RKO (cell line): Measurements from ENCODE around the gene ZNF275.
"Not testable (repeated sequence)": the region's sequence is repeated elsewhere in the genome, so short reads cannot be mapped to it uniquely, and the experiment has no call there.

Experiments used
- DNase-seq: peaks from one replicate; pipeline ENCODE4 v3.0.0-alpha.2; 2016; ENCODE audit warnings: low spot score

ZNF275 gene

GRCh38 chrX:153319295-153320046, 14.5 kb upstream of the ZNF275 start:
- DNase-seq, result no peak

GRCh38 chrX:153320047-153320443, 13.9 kb upstream of the ZNF275 start:
- not testable (repeated sequence) for DNase-seq

- DNase-seq, result no peak
Observed at GRCh38 chrX:153320555-153321184, 13.3 kb upstream of the ZNF275 start.

DNA sequence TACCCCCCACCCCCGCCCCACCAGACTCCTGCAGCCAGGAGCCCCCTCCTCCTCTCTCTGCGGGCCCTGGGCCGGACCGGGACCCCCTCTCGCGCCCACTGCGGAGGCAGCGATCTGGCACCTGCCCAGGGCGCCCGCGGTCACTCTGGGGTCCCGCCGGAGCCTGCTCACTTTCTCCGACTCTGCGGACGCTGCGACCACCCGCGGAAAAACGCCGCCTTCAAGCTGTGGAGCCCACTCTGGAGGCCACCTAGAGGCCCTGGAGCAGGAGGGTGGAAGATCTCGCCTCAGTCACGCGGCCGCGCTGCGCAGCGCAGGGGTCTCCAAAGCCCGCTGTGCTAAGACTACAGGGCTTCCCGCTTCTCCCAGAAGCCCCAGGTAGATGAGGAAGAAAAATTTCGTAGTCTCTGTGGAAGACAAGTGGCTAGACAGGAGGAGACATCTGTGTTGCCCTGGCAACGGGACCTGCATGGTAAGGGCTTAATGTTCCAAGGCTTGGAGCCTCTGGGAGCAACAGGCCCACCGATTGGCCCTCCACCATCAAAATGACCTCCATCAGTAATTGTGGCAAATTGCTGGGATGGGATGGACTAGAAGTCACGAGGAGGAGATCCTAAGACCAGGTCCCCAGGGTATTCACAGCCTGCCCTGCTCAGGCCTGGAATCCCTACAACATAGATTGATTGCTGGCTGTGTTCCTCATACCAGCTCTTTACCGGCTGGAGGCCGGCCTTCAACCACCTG, 12.4 kb upstream of the ZNF275 start, which contains the start of gene PNMA6F:
TSS of gene PNMA6F (minus strand) at position 387 of the 744 bp plus-strand sequence. CDS start 1,093 bp downstream, outside the sequence.
- no peak for DNase-seq

GRCh38 chrX:153327561-153327960, 6.4 kb upstream of the ZNF275 start:
- no peak for DNase-seq

- DNase-seq, result no peak
Observed at GRCh38 chrX:153333266-153333665, 687 bp upstream of the ZNF275 start.

- DNase-seq, result no peak
Observed at GRCh38 chrX:153334654-153335295, 822 bp downstream of the ZNF275 start.

GRCh38 chrX:153336121-153336894, 2.4 kb downstream of the ZNF275 start:
- DNase-seq, result no peak

GRCh38 chrX:153336988-153337387, 3.0 kb downstream of the ZNF275 start:
- DNase-seq, result no peak

DNA sequence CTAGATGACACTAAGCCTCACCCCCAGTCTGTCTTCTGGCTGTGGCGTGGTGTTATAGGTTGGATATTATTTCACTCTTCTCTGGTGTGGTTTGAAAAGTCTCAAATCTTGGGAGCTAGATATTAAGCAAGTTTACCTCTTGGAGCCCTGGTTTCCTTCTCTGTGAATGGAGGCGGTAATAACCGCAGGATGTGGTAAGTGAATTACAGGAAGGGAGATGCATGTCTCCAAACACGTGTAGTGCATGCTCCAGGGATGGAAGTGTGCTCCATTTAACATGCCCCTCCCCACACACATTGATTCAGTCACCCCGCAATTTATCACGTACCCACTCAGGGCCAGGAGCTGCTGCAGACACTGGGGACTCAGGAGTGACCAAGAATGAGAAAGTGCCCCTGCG, 4.9 kb downstream of the ZNF275 start:
- DNase-seq, result no peak

DNA sequence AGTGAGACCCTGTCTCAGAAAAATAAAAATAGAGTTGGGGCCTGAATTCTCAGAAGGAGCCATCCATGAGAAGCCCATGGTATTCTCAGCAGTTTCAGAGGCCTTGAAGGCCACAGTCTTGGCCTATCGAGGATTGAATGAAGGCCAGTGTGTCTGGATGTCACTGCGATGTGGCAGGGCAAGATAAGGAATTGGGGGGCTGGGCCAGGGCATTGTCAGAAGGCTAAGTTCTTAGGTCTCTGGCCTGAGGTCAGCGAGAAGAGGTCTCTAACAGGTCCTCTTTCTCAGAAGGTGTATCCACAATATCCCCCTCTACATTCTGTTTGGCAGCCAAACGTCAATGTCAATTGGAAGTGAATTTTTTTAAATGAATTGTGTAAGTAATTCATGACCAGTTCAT, 5.7 kb downstream of the ZNF275 start:
- DNase-seq, result no peak

- DNase-seq, result no peak
Observed at GRCh38 chrX:153340111-153340510, 6.2 kb downstream of the ZNF275 start.

GRCh38 chrX:153342762-153343558, 9.0 kb downstream of the ZNF275 start:
- no peak for DNase-seq

- no peak for DNase-seq
Observed at GRCh38 chrX:153343674-153344073, 9.7 kb downstream of the ZNF275 start.

DNA sequence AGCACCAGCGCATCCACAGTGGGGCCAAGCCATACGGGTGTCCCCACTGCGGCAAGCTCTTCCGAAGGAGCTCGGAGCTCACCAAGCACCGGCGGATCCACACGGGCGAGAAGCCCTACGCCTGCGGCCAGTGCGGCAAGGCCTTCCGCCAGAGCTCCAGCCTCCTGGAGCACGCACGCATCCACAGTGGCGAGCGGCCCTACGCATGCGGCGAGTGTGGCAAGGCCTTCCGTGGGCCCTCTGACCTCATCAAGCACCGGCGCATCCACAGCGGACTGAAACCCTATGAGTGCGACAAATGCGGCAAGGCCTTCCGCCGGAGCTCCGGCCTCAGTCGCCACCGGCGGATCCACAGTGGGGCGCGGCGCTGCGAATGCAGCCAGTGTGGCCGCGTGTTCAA, 13.6 kb downstream of the ZNF275 start:
- DNase-seq, result no peak

DNA sequence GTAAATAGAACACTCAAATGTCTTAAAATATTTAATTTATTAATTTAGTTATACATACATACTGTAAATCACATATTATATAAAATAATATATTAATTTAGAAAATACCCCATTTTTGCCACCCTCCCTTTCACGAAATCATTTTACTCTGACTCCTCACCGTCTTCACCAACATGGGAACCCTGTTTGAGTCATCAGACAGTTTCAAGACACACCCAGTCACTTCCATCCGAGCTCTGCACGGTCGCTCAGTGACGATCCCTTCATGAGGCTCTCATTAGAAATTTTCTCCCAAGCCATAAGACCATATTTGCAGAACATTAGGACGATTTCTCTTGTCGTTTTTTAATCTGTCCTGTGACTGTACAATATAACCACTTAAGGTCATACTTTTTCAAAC, 14.5 kb downstream of the ZNF275 start:
- DNase-seq, result no peak

DNA sequence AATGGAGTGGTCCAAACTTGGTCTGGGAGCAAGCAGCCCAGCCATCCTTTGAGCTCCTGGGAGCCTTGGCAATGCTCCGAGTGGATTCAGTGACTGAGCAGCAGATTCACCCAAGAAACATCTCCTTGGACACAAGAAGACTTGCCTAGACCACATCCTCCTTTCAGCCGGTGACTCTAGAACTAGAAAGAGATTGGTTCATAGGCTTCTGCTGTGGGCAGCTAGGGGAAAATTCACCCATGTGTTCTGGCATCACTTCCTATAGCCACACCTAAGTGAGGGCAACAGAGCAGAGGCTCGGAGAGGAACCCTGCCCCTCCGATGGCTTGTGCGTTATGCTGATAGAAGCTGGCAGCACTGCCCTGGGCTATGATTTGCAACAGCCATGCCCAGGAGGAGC, 16.0 kb downstream of the ZNF275 start:
- no peak for DNase-seq

DNA sequence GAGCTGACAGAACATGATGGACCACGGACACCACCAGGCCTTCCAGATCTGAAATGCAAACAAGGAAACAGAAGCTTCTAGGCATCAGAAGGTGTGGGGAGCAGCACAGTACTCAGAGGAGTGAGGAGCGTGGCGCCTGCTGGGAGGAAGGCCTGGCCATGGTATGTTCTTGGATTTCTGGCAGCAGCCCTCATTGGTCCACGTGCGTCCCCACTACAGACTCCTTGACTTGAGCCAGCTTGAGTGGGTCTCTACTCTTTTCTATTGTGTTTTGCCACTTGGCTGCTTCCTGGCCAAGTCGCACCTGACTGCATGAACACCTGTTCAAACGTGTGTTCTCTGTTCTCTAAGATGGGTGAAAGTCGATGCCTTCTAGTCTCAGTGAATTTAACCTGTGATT, 18.0 kb downstream of the ZNF275 start:
- DNase-seq, result no peak

DNA sequence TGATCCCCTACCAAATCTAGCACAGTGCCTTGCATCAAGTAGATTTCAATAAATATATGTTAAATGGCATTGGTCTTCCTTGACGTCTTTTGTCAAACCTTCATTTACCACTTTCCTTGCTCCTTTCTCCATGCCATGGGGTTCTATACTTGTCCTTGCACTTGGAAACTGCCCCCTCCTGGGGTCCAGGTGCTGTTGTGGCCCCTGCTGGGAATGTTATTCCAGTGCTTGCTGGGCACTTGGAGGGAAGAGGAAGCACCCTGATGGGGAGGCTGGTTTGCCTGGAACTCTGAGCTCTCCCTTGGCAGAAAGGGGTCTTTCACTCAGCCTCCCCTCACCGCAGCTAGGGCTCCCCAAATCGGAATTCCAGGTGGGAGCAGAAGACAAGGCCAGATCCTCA, 18.9 kb downstream of the ZNF275 start:
- no peak for DNase-seq

GRCh38 chrX:153353416-153353815, 19.5 kb downstream of the ZNF275 start:
- no peak for DNase-seq

GRCh38 chrX:153357877-153358276, 23.9 kb downstream of the ZNF275 start:
- no peak for DNase-seq
